ENCODE results near the gene ILF3.

The ILF3 gene

DNA sequence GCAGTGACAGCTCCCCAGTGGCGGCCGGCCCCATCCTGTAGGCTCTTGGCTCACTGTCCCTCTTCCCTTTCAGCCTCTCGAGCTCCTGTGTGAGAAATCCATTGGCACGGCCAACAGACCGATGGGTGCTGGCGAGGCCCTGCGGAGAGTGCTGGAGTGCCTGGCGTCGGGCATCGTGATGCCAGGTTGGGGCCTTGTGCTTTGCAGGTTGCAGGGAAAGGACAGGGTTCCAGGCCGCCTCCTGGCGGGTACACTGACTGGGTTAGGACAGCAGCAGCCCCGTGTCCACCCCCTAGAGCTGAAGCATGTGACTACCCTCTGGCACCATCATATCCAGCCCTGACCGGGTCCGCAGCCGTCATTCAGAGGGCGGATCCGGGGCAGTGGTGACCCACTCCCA lies 25.6 kb downstream of the ILF3 start:
- no peak for DNase-seq

GRCh38 chr19:10680545-10681135 lies 26.5 kb downstream of the ILF3 start:
- DNase-seq: no peak

GRCh38 chr19:10681658-10682057 lies 27.5 kb downstream of the ILF3 start:
- DNase-seq: no peak

DNA sequence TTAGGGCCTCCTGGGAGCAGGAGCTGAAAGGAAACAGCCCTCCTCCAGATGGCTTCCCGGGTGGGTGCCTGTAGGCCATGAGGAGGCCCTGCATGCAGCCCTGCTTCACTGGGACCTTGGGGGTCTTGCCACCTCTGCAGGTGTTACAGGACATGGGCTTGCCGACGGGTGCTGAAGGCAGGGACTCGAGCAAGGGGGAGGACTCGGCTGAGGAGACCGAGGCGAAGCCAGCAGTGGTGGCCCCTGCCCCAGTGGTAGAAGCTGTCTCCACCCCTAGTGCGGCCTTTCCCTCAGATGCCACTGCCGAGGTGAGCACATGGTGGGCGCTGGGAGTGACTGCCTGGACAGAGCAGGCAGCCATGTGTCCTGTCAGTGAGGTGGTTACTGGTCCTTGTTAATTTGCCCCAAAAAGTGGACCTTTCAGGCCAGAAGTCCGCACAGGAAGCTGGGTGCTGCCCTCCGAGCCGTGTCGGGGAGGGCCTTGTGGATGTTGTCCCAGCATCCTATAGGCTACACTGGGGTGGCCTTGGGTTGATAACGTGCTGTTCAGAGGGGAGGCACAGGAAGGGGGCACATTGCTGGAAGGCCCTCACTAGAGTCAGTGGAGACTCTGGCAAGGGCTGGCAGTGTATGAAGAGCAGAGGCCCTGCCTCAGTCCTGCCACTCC lies 28.4 kb downstream of the ILF3 start:
- no peak for DNase-seq

DNA sequence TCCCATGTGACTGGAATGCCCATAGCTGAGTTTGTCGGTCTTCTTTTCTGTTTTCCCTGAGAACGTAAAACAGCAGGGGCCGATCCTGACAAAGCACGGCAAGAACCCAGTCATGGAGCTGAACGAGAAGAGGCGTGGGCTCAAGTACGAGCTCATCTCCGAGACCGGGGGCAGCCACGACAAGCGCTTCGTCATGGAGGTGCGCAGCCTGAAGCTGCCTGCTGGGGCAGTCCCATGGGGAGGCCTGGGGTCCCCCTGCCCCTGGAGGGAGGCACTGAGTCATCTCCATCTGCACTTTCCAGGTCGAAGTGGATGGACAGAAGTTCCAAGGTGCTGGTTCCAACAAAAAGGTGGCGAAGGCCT lies 28.9 kb downstream of the ILF3 start:
- no peak for DNase-seq

DNA sequence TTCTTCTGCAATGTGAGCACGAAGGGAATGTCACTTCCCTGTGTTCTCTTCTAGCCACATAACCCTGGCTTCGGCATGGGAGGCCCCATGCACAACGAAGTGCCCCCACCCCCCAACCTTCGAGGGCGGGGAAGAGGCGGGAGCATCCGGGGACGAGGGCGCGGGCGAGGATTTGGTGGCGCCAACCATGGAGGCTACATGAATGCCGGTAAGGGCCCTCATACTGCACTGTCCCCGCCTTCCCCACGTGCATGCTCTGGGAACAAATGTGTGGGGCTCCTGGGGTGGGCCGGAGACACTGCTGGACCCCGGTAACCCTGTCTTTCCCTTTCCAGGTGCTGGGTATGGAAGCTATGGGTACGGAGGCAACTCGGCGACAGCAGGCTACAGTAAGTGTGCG lies 29.4 kb downstream of the ILF3 start:
- no peak for DNase-seq

GRCh38 chr19:10685210-10685609 lies 31.1 kb downstream of the ILF3 start:
- DNase-seq: no peak

- DNase-seq: no peak
Observed at GRCh38 chr19:10686193-10686592, 32.0 kb downstream of the ILF3 start.

DNA sequence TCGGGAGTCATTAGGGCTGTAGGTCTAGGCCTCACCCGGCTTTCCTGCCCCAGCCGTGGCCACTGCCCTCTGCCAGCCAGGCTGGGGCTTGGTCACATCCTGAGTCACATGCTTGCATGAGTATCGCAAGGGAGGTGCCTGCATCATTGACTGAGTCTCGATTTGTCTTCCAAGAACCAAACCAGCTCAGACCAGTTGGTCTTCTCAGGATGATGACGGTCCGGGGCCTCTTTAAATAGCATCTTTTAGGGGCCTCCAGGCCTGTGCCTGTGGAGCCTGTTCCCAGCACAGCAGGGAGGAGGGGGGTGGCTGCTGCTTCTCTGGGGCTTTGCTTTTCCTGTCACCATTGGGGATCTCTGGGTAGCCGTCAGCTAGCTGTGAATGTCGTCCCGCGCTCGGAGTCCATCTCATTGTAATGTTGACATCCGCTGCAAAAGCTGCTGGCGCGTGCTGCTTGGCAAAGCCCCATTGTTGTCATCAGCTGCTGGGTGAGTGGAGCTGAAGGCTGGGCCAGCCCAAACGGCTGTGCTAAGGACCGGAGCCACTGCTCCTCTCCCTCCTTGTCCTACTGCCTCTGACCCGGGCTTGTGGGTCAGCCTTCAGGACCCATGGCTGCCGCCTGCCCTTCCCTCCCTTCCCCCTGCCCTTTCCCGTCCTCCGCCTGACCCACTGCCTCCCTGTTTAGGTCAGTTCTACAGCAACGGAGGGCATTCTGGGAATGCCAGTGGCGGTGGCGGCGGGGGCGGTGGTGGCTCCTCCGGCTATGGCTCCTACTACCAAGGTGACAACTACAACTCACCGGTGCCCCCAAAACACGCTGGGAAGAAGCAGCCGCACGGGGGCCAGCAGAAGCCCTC lies 32.7 kb downstream of the ILF3 start:
- no peak for DNase-seq

- DNase-seq: no peak
Observed at GRCh38 chr19:10687518-10688288, 33.6 kb downstream of the ILF3 start.

DNA sequence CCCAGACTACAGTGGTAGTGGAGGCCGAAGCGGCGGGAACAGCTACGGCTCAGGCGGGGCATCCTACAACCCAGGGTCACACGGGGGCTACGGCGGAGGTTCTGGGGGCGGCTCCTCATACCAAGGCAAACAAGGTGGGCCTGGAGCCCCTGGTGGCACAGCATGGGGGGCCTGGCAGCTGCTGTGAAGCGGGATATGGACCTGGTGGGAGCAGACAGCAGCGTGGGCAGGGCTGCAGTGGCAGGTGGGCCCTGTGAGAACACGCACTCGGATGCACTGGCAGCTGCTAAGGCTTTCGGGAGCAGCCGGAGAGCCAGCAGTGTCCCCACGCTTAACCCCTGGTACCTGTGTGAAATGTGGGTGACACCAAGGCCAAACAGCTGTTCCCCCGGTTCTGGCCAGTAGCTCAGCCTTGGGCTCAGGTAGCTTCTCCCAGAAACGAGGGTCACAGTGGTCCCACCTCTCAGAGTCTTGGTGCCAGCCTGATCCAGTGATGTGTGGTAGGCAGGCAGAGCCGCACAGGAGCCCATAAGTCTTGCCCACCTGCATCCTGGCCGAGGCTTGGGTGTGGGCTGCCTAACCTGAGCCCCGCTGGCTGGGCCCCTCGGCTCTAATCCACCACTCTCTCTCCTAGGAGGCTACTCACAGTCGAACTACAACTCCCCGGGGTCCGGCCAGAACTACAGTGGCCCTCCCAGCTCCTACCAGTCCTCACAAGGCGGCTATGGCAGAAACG lies 34.6 kb downstream of the ILF3 start:
- DNase-seq: no peak

GRCh38 chr19:10690341-10690781 lies 36.2 kb downstream of the ILF3 start:
- peak; percentile 40 for DNase-seq

GRCh38 chr19:10691178-10691881 lies 37.2 kb downstream of the ILF3 start:
- DNase-seq: no peak

GRCh38 chr19:10691883-10692282 lies 37.7 kb downstream of the ILF3 start:
- DNase-seq: no peak

- DNase-seq: no peak
Observed at GRCh38 chr19:10692673-10693264, 38.6 kb downstream of the ILF3 start.

DNA sequence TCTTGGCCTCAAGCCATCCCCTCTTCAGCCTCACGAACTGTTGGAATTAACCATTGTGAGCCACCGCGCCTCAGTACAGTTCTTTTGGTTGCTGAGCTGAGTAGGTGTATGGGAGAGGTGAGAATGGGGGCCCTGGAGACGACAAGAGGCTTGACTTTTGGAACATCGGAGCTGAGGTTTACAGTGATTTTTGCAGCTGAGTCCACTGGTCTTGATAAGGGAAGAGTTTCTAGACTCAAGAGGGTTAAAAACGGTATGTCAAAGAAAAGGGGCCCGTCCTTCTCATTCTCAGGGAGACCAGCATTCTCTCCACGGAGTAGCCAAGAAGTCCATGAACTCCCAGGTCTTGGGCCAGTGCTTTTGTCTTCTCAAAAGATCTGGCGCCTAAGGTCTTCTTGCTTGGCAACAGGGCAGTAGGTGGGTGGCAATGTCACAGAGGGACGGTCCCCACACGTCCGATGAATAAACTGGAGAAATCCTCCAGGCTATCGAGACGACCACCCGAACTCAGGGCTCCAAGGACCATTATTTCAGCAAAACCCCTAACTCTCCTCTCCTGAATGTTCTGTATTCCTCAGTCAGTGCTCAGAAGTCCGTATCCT lies 40.7 kb downstream of the ILF3 start:
- no peak for DNase-seq

DNA sequence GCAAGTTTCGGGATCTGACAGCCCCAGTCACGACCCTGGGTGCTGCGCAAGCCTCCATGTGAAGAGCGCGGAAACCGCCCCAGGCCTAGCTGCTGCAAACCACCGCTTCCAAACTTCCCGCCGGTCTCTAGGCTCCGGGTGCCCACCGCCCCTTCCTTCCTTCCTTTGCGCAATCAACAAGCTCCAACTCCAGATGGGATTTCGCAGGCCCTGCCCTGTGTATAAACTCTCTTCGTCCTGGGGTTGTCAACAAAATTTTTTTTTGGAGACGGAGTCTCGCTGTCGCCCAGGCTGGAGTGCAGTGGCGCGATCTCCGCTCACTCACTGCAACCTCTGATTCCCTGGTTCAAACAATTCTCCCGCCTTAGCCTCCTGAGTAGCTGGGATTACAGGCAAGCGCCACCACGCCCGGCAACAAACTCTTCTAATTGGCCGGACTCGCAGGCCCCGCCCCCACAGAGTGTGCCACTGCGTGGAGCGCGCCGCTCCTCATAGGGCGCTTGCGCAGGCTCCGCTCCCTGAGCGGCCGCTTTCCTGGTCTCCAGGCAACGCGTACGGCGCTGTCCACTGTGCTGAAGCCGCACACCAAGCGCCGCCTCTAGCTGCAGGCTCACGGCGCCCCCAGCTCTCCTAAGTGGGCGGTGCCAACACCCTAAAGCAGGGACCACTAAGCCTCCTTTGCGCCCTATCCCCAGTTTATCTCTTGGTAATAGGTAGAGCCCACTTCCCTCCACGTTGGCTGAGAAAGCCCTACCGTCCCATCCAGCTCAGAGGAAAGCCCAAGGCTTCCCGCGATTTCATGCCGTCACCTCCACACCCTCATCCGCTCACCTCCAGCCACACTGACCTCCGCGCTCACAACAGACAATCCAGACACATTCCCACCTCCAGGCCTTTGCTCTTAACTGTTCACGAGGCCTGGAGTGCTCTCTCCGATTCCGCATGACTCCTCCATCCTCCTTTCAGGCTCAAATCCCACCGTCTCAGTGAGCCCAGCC lies 41.6 kb downstream of the ILF3 start:
- DNase-seq: peak; percentile 92

- DNase-seq: peak; percentile 52
Observed at GRCh38 chr19:10699650-10700335, 45.6 kb downstream of the ILF3 start.

DNA sequence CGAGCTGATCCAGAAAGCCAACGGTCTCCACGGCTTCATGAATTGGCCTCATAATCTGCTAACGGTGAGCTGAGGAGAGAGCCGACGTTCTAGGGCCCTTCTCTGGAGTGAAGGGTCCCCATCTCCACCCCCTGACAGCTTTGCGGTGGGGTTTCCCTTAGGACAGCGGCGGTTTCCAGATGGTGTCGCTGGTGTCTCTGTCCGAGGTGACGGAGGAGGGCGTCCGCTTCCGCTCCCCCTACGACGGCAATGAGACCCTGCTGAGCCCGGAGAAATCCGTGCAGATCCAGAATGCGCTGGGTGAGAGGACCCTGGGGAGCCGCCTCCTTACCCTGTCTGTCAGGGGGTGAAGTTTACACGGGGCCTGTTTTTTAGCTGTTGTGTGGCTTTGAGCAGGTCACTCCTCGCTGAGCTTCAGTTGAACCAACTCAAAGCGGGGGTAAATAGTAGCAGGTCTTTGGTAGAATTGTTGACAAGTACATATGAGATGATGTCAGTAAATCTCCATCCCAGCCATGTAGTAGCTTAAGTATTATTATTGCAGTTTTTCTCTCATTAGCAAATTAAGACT lies 47.9 kb downstream of the ILF3 start:
- no peak for DNase-seq

Data from fibroblast of skin of right quadriceps (primary cell).